Measurements from ENCODE around the gene HSDL1. TPM values are rescaled to one million over a fixed set of nuclear protein-coding genes. Genes with fewer than 3 reads are reported as not detected.

Gene HSDL1
- total RNA-seq, 1 experiment from 2014 or later: 34.2 TPM

DNA sequence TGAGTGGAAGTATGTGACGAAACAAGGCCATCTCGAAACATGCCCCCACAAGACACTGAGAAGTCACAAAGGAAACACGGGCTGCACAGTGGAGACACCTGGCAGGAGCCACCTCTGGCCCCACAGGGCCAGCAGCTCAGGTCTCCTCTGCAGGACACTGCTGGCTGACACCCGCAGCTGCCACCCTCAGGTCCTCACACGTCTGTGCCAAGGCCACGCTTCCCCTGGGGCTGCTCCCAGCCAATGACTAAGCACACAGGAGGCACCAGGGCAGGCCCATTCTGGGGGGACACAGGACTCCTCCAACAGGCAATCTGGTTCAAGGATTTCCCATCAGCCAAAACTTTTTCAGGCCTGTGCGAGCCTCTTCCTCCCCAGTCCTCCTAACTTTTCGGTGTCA is 64.6 kb downstream of the HSDL1 start:
- Histone ChIP-seq H4K5ac (ENCODE audit: insufficient read length, low read depth, low read length) (no peak overlapping the region), H2BK120ac (ENCODE audit: low read depth, low read length, poor library complexity, severe bottlenecking) (no peak overlapping the region), H3K23ac (ENCODE audit: insufficient read length, low read depth, low read length) (no peak overlapping the region), H2BK12ac (ENCODE audit: insufficient read length, low read depth, low read length) (no peak overlapping the region), H3K4me2 (ENCODE audit: insufficient read depth, insufficient read length, low read length) (no peak overlapping the region), H3K27me3 (ENCODE audit: insufficient read depth, low read length) (no peaks in the 10 kb centered on the region), H3T11ph (ENCODE audit: low read length) (no peak overlapping the region), H3K14ac (ENCODE audit: insufficient read depth, low read length) (no peak overlapping the region), H2AK5ac (ENCODE audit: insufficient read length, low read length) (no peak overlapping the region), H2BK5ac (ENCODE audit: insufficient read length, low read length) (no peak overlapping the region), H3K56ac (ENCODE audit: insufficient read length, low read depth, low read length) (no peak overlapping the region), H4K91ac (ENCODE audit: insufficient read length, low read depth, low read length) (no peak overlapping the region), H3K23me2 (ENCODE audit: insufficient read length, low read depth, low read length, poor library complexity, severe bottlenecking) (no peaks in the 10 kb centered on the region), H3K79me1 (ENCODE audit: insufficient read depth, low read depth, low read length, poor library complexity, severe bottlenecking) (no peaks in the 10 kb centered on the region), H2BK15ac (ENCODE audit: low read depth, low read length) (no peak overlapping the region), H3K9ac (ENCODE audit: extremely low read depth, insufficient read length, low read length) (no peak overlapping the region), H3K9me3 (ENCODE audit: control insufficient read depth, low read depth, low read length) (no peaks in the 10 kb centered on the region), H4K8ac (replicated peaks; ENCODE audit: insufficient read length, low read depth, low read length) (no peak overlapping the region), H3K27ac (ENCODE audit: insufficient read length, low read depth, low read length) (no peak overlapping the region), H2AFZ (ENCODE audit: low read length) (no peak overlapping the region), H4K20me1 (ENCODE audit: control insufficient read depth, insufficient read depth, insufficient read length) (no peaks in the 10 kb centered on the region), H3K4ac (ENCODE audit: low read depth, low read length) (no peak overlapping the region), H3K18ac (ENCODE audit: insufficient read length, low read depth, low read length) (no peak overlapping the region), H2BK20ac (ENCODE audit: low read depth, low read length, poor library complexity, severe bottlenecking) (no peak overlapping the region), H3K4me1 (ENCODE audit: insufficient read depth, low read length) (no peaks in the 10 kb centered on the region), H3K79me2 (ENCODE audit: insufficient read depth, low read length) (no peaks in the 10 kb centered on the region)
- H3K27ac Mint-ChIP-seq: 0 out of 7 replicates have a peak overlapping the region, but pooled peaks of 1 of the 3 experiments have one; percentile 6
- WGBS (ENCODE audit: extremely low coverage, insufficient read length, low lambda C conversion rate): no CpG with 5 or more reads among the region's 8 CpGs
- H3K27me3 Mint-ChIP-seq (ENCODE audit: low read depth): no peaks in the 10 kb centered on the region
- TF ChIP-seq, protein P1, sequence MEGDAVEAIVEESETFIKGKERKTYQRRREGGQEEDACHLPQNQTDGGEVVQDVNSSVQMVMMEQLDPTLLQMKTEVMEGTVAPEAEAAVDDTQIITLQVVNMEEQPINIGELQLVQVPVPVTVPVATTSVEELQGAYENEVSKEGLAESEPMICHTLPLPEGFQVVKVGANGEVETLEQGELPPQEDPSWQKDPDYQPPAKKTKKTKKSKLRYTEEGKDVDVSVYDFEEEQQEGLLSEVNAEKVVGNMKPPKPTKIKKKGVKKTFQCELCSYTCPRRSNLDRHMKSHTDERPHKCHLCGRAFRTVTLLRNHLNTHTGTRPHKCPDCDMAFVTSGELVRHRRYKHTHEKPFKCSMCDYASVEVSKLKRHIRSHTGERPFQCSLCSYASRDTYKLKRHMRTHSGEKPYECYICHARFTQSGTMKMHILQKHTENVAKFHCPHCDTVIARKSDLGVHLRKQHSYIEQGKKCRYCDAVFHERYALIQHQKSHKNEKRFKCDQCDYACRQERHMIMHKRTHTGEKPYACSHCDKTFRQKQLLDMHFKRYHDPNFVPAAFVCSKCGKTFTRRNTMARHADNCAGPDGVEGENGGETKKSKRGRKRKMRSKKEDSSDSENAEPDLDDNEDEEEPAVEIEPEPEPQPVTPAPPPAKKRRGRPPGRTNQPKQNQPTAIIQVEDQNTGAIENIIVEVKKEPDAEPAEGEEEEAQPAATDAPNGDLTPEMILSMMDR (conservative IDR thresholded peaks at IDR 0.05): no peak
- no peaks in the 10 kb centered on the region for H3K4me1 Mint-ChIP-seq
- H3K36me3 Mint-ChIP-seq (ENCODE audit: insufficient read depth in 1 of 3, low read depth in 3 of 3): peaks cover 10 to 58% (median 37%) of the 10 kb centered on the region in 3 experiments; a peak in 6 of 7 replicates
- H3K9me3 Mint-ChIP-seq: no peaks in the 10 kb centered on the region
- no peak for DNase-seq
- no peak overlapping the region for H3K4me3 Mint-ChIP-seq

Measured in H9 (cell line).